Measurements from ENCODE around the gene AKR1C2. TPM values are rescaled to one million over a fixed set of nuclear protein-coding genes. Genes with fewer than 3 reads are reported as not detected.
A peak's percentile ranks its signal among the peaks of the same experiment; 100 is the strongest.
"Not testable (repeated sequence)": the region's sequence is repeated elsewhere in the genome, so short reads cannot be mapped to it uniquely, and the experiment has no call there.

AKR1C2 gene
- total and polyA plus RNA-seq, 9 of the 15 experiments (the other 6 are each of a cell fraction or from before 2014, with no cell fraction given), result 13.8 to 74.0 (median 30.5) TPM

DNA sequence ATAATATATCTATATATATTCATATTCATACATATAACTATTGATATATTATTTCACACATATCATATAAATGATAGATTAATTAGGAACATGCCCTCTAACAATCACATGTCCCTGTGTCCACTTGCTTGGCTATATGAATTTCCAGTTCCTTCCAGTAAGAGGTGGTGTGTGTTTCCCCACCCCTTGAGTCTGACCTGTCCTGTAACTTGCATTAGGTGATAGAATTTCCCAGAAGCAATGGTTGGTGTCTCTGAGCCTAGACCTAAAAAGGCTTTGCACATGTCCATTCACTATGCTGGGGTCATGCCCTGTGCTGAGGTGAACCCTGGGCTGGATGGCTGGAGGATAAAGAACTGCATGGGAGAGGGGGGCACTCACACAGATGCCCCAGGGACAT lies 9.4 kb downstream of the AKR1C2 start:
- H3K9me1 ChIP-seq (ENCODE audit: control insufficient read depth, insufficient read depth, low read length); BruUV-seq (replicated peaks); H3K4me1 ChIP-seq (replicated peaks in 1 of 2; ENCODE audit: control insufficient read depth in 2 of 2, insufficient read depth in 2 of 2, low read length in 2 of 2); H3K4me3 ChIP-seq; DNase-seq (ENCODE audit: extremely low read depth in 1 of 4, low spot score in 3 of 4); H3K27ac ChIP-seq (ENCODE audit: extremely low read depth, low read depth, low read length); CTCF ChIA-PET (ENCODE audit: low intra/inter-chr PET ratio); H3K27me3 ChIP-seq (ENCODE audit: control insufficient read depth in 2 of 2, insufficient read depth in 2 of 2, low read length in 2 of 2); H3K4me2 ChIP-seq (ENCODE audit: insufficient read depth, low read length); H4K20me1 ChIP-seq (replicated peaks; ENCODE audit: control insufficient read depth, insufficient read depth, low read length); intact Hi-C loops (cut with micrococcal nuclease); ATAC-seq; H3K9ac ChIP-seq (ENCODE audit: insufficient read depth in 1 of 2, low read depth in 2 of 2, low read length in 2 of 2); in situ Hi-C loops (cut with MboI); H3K9me3 ChIP-seq (replicated peaks; ENCODE audit: control insufficient read depth, insufficient read depth, low read depth, low read length); H2AFZ ChIP-seq (ENCODE audit: low read depth, low read length); H3K36me3 ChIP-seq (ENCODE audit: control insufficient read depth, insufficient read depth, low read length); H3K79me2 ChIP-seq (ENCODE audit: control insufficient read depth, insufficient read depth, low read length); POLR2A ChIA-PET: not testable (repeated sequence)
- FAIRE-seq, result peak; percentile 32

DNA sequence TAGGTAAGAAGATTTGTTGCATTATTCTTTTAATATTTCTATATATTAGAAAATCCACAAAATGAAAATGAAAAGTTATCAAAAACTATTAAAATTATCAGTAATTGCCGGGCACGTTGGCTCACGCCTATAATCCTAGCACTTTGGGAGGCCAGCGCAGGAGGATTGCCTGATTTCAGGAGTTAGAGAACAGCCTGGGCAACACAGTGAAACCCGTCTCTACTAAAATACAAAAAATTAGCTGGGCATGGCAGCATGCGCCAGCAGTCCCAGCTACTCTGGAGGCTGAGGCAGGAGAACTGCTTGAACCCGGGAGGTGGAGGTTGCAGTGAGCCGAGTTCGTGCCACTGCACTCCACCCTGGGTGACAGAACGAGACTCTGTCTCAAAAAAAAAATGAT lies 11.1 kb downstream of the AKR1C2 start:
- H3K4me2 ChIP-seq (ENCODE audit: insufficient read depth, low read length); H3K9ac ChIP-seq (ENCODE audit: insufficient read depth in 1 of 2, low read depth in 2 of 2, low read length in 2 of 2); H3K27me3 ChIP-seq (ENCODE audit: control insufficient read depth in 2 of 2, insufficient read depth in 2 of 2, low read length in 2 of 2); FAIRE-seq; BruUV-seq (replicated peaks); intact Hi-C loops (cut with micrococcal nuclease); POLR2A ChIA-PET; H3K4me1 ChIP-seq (replicated peaks in 1 of 2; ENCODE audit: control insufficient read depth in 2 of 2, insufficient read depth in 2 of 2, low read length in 2 of 2); H3K36me3 ChIP-seq (ENCODE audit: control insufficient read depth, insufficient read depth, low read length); H3K79me2 ChIP-seq (ENCODE audit: control insufficient read depth, insufficient read depth, low read length); H3K27ac ChIP-seq (ENCODE audit: extremely low read depth, low read depth, low read length); CTCF ChIA-PET (ENCODE audit: low intra/inter-chr PET ratio); in situ Hi-C loops (cut with MboI); H3K4me3 ChIP-seq; DNase-seq (ENCODE audit: extremely low read depth in 1 of 4, low spot score in 3 of 4); H3K9me1 ChIP-seq (ENCODE audit: control insufficient read depth, insufficient read depth, low read length); H4K20me1 ChIP-seq (replicated peaks; ENCODE audit: control insufficient read depth, insufficient read depth, low read length); H2AFZ ChIP-seq (ENCODE audit: low read depth, low read length); H3K9me3 ChIP-seq (replicated peaks; ENCODE audit: control insufficient read depth, insufficient read depth, low read depth, low read length); ATAC-seq: not testable (repeated sequence)
- 93% methylated on average over 10 of the region's 10 CpGs for WGBS (ENCODE audit: insufficient coverage, low coverage, missing lambda C conversion rate)

DNA sequence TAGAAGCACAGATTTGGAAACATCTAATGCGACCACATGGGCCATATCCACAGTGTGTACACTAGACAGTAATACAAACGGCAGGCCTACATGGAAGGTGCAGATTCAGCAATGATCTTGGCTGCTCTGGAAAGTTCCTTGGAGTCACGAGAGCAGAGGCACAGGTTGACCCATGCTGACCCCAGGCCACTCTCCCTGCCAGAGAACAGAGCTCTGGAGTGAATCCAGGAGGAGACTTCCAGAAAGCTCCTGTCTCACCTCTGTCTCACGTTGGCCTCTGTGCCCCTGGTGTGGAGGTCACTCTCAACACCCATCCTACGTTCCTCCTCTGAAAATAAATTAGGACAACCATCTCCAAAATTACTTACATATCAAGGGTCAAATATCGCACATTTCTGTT lies 12.2 kb downstream of the AKR1C2 start:
- in situ Hi-C loops (cut with MboI); DNase-seq (ENCODE audit: extremely low read depth in 1 of 4, low spot score in 3 of 4); H3K9ac ChIP-seq (ENCODE audit: insufficient read depth in 1 of 2, low read depth in 2 of 2, low read length in 2 of 2); H3K4me1 ChIP-seq (replicated peaks in 1 of 2; ENCODE audit: control insufficient read depth in 2 of 2, insufficient read depth in 2 of 2, low read length in 2 of 2); H3K79me2 ChIP-seq (ENCODE audit: control insufficient read depth, insufficient read depth, low read length); H3K4me2 ChIP-seq (ENCODE audit: insufficient read depth, low read length); BruUV-seq (replicated peaks); H3K9me1 ChIP-seq (ENCODE audit: control insufficient read depth, insufficient read depth, low read length); intact Hi-C loops (cut with micrococcal nuclease); H3K9me3 ChIP-seq (replicated peaks; ENCODE audit: control insufficient read depth, insufficient read depth, low read depth, low read length); POLR2A ChIA-PET; H3K4me3 ChIP-seq; H3K36me3 ChIP-seq (ENCODE audit: control insufficient read depth, insufficient read depth, low read length); H3K27me3 ChIP-seq (ENCODE audit: control insufficient read depth in 2 of 2, insufficient read depth in 2 of 2, low read length in 2 of 2); ATAC-seq; H4K20me1 ChIP-seq (replicated peaks; ENCODE audit: control insufficient read depth, insufficient read depth, low read length); H2AFZ ChIP-seq (ENCODE audit: low read depth, low read length); CTCF ChIA-PET (ENCODE audit: low intra/inter-chr PET ratio); H3K27ac ChIP-seq (ENCODE audit: extremely low read depth, low read depth, low read length); FAIRE-seq: not testable (repeated sequence)
- WGBS (ENCODE audit: insufficient coverage, low coverage, missing lambda C conversion rate), result 73% methylated on average over 2 of the region's 6 CpGs

Measured in K562 (cell line).